Renal cortex interstitium (tissue), 11 donors: ENCODE data around the gene LAMB1. TPM values are rescaled to one million over a fixed set of nuclear protein-coding genes. Genes with fewer than 3 reads are reported as not detected.
A peak's percentile ranks its signal among the peaks of the same experiment; 100 is the strongest.
"Not testable (repeated sequence)": the region's sequence is repeated elsewhere in the genome, so short reads cannot be mapped to it uniquely, and the experiment has no call there.

Source experiments
- DNase-seq, 11 donors: peaks; one replicate each; pipeline ENCODE4 v3.0.0-alpha.2; 2013; ENCODE audit warnings: low read depth in 9 of 11, low spot score in 4 of 11; ENCODE audit errors: extremely low read depth in 1 of 11
- polyA plus RNA-seq, 3 donors: library from polyadenylated mRNA; unstranded; fragments of 120-200 nt; gene quantifications; one replicate each; pipeline ENCODE4 v1.2.1, GENCODE V29; 2013; ENCODE audit not compliant: insufficient read length in 3 of 3

Gene LAMB1
- polyA plus RNA-seq, 3 donors = 622 to 760 (median 744) TPM

DNA sequence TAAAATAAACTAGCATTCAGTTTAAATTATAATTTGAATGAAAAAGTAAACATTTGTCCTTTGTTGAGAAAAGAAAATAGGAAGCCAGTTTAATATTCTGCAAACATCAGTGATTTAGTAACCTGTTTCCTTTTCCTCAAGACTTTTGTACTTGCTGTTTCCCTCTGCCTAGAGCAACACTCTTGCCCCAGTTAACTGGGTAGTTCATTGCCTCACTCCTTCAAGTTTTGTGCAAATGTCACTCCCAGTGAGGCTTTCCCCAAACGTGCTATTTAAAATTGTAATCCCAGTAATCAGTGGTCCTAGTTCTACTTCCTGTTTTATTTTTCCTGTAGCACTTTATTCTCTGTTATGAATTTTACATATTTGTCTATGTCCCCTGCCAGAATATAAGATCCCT is 88.1 kb downstream of the LAMB1 start:
- no peak for DNase-seq

DNA sequence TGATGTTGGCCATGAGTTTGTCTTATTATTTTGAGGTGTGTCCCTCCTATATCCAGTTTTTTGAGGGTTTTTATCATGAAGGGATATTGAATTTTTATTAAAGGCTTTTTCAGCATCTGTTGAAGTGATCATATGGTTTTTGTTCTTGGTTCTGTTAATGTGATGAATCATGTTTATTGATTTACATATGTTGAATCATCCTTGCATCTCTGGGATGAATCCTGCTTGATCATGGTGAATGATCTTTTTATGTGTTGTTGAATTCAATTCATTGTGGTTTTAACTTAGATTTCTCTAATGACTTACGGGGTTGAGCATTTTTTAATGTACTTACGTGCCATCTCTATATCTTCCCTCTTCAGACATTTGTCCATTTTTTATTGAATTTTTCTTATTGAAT is 89.1 kb downstream of the LAMB1 start:
- DNase-seq = no peak

DNA sequence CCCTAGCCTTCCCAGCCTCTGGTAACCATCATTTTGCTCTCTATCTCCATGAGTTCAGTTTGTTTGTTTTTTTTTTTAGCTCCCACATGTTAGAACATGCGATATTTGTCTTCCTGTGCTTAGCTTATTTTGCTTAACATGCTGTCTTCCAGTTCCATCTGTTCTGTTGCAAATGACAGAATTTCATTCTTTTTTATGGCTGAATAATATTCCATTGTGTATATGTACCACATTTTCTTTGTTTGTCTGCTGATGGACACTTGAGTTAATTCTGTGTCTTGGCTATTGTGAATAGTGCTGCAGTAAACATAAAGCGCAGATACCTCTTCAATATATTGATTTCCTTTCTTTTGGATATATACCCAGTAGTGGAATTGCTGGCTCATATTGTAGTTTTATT is 91.0 kb downstream of the LAMB1 start:
- no peak for DNase-seq

DNA sequence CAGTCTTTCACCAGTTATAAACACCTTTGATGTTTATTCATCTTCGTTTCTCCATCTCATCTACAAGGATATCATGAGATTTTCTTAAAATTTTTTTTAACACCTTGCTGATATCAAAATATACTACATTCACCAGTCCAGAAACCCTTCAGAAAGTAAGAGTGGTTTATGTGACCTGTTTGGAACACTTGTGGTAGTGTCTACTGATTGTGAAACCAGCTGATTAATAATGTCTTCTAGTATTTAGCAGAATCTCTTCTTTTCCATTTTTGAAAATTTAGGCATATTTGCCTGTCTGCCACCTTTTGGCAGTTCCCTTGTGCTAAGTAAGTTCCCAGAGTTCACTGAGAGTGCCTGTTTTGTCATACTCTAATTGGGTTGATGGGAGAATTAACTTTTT is 93.5 kb downstream of the LAMB1 start:
- no peak for DNase-seq

DNA sequence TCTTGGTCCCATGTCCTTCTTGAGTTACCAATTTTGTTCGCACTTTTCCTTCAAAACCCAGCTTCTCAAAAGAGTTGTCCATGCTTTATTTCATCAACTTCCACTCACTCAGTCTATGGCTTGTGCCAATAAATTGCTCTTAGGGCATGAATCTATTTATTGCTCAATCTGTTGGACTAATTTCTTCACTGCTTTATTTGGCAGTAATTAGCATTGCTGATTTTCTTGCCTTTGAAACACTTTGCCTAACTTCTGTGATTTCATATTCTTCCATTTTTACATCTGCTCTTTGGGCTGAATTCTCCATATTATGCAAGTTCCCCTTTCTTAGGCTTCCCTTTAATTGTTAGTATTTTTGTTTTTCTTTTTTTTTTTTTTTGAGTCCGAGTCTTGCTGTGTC is 95.2 kb downstream of the LAMB1 start:
- DNase-seq = no peak

DNA sequence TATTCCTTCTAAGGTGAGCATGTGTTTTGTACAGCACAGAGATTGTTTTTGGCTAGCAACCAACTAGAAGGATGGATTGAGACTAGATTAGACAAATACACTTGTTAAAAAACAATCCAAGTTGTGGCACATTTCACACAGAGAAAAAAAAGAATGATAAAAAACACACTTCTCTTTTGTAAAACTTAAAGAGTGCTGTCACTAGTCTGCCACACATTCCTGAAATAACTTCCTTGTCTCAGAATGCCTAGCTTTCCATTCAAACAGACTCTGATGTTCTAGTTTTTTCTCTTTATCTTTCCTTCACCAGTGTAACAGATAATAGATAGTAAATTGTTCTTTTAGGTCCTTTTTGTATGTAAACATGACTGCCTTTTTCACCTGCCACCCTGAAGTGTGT is 100.6 kb downstream of the LAMB1 start:
- DNase-seq = no peak

DNA sequence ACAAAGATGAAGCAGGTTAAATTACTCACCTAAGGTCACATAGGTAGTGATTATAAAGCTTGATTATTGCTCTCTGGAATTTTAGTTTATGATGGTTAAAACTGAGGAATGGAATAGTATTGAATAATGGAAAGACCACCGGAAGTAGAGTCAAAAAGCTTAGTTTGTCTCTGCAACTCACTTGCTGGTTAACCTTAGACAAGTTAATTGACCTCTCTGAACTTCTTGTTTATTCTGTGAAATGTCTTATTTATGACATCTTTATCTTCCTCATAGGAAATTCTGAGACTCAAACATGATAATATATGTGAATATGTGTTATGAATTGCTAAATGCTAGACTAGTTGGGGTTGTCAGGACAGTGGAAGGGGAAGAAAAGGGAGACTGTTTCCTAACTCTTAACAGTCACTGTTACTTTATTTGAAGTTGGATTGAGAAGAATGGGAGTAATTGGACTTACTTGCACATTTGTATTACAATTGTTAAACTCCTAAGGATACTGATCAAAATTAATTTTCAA is 102.4 kb downstream of the LAMB1 start:
- DNase-seq = no peak

DNA sequence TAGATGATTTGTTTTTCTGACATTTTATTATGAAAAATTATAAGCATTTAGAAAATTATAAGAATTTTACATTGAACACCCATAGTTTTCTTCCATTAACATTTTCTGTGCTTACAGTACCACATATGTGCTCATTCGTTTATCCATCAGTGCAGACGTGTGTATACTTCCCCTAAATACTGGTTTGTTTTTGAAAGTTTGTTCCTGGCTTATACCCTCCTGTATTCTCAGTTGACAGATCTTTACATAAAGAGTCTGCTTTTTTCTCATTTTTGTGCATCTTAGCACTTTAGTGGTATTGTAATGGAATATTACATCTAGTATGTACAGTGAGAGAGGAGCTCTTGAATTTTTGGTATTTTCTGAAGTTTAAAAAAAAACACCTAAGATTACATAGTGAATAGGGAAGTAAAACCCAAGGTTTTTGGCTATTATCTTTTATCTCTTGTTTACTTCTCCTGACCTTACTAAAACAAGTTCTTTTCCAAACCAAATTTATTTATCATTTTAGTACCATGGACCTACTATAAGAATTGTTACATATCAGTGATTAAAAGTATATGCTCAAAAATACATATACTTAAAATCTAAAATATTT is 103.9 kb downstream of the LAMB1 start:
- DNase-seq = no peak

DNA sequence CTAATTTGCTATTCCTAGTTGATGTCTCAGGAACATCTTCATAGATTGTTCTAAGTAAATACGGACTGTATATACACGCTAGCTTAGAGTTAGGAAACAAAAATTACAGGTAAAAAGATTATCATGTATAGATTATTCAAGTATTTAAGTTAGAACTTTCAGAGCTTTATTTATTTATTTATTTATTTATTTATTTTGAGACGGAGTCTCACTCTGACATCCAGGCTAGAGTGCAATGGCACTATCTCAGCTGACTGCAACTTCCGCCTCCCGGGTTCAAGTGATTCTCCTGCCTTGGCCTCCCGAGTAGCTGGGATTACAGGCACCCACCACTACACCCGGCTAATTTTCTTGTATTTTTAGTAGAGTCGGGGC is 110.6 kb downstream of the LAMB1 start:
- DNase-seq = not testable (repeated sequence)

DNA sequence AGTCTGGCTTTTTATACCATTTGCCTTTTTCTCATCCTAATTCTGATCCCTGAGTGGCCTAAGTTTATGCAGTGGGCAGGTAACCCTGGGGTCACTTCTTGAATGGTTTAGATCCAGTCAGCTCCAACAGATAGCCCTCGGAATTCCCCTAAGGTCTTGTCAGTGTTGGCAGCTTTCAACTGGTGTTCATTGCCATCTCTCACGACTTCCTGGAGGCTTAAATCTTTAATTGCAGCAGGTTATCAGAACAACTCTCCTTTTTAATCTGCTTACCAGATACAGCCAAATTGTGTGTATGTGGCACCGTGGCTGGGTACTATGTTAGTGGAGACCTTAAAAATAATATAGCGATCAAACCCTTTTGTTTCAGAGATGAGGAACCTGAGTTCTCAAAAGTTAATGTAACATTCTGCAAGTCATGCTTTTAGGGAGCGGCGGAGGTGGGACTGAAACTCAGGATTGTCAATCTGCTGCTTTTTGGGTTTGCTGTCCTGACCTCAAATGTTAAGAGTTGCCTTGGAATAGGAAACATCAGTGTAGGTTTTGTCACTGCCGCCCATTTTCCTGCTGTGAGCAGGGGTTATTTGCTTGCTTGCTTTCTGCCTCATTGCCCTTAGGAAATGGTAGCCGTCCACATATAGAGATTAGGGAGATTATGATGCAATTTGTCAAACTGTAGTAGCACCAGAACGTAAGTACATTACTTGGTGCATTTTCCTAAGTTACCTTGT is 111.2 kb downstream of the LAMB1 start:
- peak in 1 of 11 donors; percentile 2 for DNase-seq

DNA sequence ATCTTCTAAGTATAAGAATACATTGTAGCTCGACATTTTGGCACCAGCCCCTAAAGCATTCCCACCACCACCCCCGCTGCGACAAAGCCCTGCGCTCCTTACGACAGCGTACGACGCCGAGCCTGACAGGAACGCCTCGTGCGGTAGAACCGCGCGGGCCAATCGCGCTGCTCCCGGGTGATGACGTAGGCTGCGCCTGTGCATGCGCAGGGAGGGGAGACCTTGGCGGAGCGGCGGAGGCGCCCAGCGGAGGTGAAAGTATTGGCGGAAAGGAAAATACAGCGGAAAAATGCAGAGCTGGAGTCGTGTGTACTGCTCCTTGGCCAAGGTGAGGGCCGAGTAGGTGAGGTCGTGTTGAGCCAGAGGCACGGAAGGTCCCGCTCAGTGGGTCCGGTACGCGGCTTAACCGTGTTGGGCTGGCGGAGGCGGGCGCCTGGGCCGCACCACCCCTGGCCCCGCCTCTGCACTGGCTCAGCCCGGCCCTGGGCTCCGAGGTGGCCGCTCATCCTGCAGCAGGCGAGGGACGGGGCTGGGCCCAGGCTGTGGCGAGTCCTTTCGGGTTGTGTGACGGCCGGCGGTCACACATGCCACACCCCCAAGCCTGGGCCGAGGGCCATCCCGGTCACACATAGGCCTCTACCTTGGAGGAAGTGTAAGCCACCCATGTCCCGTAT is 111.9 kb downstream of the LAMB1 start, which contains the start of gene DLD:
Gene DLD, plus strand, starts transcription at position 222 of the 674 bp plus-strand sequence. Its CDS starts 68 bp downstream, at position 290.
- peak; percentile 77 to 91 (median 87) for DNase-seq

DNA sequence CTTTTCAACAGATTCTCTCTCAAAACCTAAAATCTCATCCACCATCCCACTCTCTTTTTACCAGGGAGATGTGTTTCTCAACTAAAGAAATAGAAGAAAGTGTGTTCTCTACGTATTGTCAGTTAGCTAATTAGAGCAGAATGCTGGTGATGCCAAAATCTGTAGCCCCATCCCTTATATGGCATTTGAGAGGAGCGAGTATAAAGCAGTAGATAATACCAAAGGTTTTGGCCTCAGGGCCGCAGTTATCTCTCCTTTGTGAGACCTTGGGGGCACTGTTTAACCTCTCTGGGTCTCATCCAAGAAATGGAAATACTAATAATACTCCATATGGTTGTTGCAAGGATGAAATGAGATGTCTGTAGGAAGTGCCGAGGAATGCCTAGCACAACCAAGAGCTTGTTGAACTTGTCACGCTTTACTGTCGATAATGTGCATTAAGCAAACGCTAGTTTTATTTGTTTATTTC is 112.4 kb downstream of the LAMB1 start:
- peak in 1 of 11 donors; percentile 13 for DNase-seq

DNA sequence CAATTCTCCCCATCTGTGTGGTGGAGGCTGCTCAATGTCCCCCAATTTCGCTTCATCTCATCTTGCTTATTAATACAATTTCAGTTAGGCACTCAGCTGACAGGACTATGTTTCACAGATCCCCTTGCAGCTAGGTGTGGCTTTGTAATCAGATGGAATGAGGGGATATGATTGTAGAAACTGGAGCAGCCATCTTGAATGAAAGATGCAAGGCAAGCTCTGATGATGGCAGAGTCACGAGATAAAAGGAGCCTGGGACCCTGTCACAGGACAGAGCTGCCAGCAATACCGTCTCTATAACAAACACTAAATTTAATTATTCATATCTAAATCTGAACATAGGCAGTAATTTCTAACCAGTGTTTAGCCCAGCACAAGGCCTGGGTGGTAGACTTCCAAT is 113.0 kb downstream of the LAMB1 start:
- DNase-seq = no peak

DNA sequence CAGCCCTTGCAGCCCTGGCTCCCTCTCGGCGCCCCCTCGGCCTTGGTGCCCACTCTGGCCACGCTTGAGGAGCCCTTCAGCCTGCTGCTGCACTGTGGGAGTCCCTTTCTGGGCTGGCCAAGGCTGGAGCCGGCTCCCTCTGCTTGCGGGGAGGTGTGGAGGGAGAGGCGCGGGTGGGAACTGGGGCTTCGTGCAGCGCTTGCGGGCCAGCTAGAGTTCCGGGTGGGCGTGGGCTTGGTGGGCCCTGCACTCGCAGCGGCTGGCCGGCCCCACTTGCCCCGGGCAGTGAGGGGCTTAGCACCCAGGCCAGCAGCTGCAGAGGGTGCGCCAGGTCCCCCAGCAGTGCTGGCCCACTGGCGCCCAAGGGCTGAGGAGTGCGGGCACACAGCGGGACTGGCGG is 115.1 kb downstream of the LAMB1 start:
- not testable (repeated sequence) for DNase-seq

DNA sequence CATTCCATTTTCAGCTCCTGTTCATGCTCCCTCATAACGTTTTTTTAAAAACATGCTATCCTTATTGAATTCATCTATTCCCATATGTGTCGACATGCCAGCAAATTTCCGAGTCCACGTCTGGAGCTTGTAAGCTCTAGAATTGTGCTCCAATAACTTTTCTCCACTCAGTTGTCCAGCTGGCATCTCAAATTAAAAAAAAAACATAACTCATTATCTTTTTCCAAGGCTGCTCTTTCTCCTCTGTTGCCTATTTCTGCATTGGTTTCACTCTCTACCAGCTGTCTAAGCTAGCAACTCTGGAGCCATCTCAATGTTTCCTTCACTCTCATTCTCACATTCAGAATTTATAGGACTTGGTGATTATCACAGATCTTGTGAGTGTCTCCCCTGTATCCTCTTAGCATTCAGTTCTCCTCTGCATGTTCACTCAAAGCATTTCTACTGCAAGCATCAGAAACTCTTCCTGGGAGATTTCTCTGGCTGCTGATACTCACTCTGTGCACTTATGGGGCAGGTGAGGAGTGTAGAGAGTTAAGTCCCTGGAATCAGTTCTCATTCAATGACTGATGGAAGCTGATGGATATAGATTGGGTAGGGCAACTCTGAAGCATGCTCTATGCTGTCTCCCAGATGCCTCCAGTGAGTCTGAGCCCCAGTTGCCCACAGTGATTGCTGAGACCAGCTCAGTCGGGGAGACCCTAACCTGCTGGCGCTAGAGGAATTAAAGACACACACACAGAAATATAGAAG is 118.7 kb downstream of the LAMB1 start:
- no peak for DNase-seq

DNA sequence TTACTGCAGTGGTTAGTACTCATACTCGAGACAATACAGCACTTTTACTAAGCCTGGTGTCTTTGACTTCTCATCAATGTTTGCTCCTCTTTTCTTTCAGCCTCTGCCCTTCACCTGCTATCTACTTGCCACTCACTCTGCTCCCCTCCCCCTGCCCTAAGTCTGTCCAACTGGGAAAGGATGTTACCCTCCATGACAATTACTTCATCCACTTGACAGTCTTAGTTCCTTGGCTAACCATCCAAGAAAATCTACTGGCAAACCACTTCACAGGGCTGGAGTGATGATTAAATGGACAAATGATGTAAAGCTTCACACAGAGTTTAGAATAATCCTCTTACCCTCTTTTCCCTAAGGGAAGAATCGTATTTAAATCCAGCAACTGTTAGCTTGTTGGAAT is 120.2 kb downstream of the LAMB1 start:
- DNase-seq = no peak

DNA sequence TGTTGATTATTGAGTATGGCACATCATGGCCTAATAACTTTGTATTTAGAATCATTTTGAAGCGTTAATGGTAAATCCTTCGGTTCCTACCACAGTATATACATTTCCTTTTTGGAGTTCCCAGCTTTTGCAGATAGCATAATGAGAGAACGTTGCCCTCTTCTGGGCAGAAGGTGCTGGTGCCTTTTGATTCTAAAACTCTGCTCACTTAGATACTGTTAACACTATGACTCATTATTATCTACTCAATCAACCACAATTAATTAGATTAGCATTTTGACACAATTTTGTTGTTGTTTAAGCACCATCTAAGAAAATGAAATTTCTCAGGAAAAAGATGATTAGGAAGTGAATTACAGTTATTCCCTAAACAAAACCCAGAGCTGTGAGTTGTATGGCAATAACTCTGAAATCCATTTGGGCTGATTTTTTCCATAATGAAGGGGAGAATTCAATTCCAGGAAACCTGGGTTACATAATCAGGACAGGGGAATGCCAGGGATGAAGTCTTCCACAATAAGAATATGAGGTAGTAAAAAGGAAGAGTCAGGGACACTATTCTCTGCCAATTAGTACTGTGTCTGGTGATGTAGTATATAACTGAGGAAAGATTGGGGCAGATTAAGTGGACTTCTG is 123.4 kb downstream of the LAMB1 start:
- peak in 3 of 11 donors; percentile 20 to 36 (median 23) for DNase-seq

DNA sequence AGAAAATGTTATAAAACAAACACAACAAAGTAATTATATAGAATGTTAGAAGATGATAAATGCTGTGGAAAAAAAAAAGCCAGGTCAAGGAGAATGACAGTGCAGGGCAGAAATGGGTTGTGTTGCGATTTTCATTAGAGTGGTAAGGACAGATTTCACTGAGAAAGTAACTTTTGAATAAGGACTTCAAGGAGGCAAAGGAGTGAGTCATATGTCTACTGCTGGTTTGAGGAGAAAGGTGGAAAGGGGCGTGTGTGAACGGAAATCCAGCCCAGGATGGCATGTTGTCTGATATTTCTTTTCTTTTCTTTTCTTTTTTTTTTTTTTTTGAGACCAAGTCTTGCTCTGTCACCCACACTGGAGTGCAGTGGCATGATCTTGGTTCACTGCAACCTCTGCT is 124.3 kb downstream of the LAMB1 start:
- DNase-seq = no peak
